Transverse colon (tissue), 4 donors: Measurements from ENCODE around the gene CCNF.

Source experiments
- CTCF ChIP-seq, 5 experiments: fragments of 200-600 bp in 3 of 5; fragments of 450-650 bp in 2 of 5; sonication (generic) in 3 of 5; IDR thresholded peaks; 1 replicate in 2 of 5; 2 replicates in 3 of 5; pipeline ENCODE4 v1.5.1; 2016 to 2017; ENCODE audit warnings: antibody characterized with exemption in 5 of 5, inconsistent platforms in 3 of 5, mild to moderate bottlenecking in 2 of 5, moderate library complexity in 1 of 5
- POLR2A ChIP-seq: fragments of 450-650 bp; IDR thresholded peaks from one replicate; pipeline ENCODE4 v1.6.1; 2016; ENCODE audit warnings: antibody characterized with exemption, mild to moderate bottlenecking, moderate library complexity
- POLR2AphosphoS5 ChIP-seq, 3 donors: sonication (generic); formaldehyde crosslinking; IDR thresholded peaks; one replicate each; pipeline ENCODE4 v1.6.1; 2016; ENCODE audit warnings: antibody characterized with exemption in 3 of 3

- no peak for TF ChIP-seq POLR2A
- TF ChIP-seq CTCF (IDR thresholded peaks at IDR 0.05): no peak
- TF ChIP-seq POLR2AphosphoS5 (IDR thresholded peaks at IDR 0.05): no peak
Measured at GRCh38 chr16:2475413-2476344, 46.4 kb downstream of the CCNF start.
